Suppressor macrophage treated with lipopolysaccharide for 1 hour (primary cell): ENCODE results near the gene FOXN3.
"Not testable (repeated sequence)": the region's sequence is repeated elsewhere in the genome, so short reads cannot be mapped to it uniquely, and the experiment has no call there.

Experiments used
- DNase-seq, 3 donors: peaks; one replicate each; pipeline ENCODE4 v3.0.0-alpha.2; 2020 to 2022

The FOXN3 gene

DNA sequence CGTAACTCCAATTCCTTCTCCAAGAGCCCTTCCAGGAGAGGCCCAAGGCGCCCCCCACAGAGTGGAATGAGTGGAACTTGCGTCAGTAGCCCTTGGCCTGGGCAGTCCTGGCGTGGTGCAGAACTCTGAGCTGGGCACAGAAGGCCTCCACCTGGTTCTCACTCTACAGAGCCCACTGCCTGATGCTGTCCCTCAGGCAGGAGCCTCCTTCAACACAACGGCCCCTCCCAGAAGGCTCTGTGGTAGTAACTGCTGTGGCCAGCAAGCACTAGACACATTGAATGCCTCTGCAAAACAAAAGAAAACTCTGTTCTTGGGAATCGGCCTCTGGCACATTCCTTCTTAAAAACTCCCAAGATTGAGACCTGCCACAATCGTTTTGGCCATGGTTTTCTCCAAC lies 258.9 kb downstream of the FOXN3 start:
- not testable (repeated sequence) for DNase-seq

GRCh38 chr14:89155491-89155890 lies 261.5 kb downstream of the FOXN3 start:
- DNase-seq = no peak

DNA sequence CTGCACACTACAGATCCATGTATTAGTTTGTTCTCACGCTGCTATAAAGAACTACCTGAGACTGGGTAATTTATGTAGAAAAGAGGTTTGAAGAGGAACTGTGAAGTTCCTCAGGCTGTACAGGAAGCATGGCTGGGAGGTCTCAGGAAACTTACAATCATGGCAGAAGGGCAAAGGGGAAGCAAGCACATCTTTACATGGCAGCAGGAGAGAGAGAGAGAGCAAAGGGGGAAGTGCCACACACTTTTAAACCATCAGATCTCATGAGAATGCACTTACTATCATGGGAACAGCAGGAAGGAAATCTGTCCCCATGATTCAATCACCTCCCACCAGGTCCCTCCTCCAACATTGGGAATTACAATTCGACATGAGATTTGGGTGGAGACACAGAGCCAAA lies 265.3 kb downstream of the FOXN3 start:
- not testable (repeated sequence) for DNase-seq

DNA sequence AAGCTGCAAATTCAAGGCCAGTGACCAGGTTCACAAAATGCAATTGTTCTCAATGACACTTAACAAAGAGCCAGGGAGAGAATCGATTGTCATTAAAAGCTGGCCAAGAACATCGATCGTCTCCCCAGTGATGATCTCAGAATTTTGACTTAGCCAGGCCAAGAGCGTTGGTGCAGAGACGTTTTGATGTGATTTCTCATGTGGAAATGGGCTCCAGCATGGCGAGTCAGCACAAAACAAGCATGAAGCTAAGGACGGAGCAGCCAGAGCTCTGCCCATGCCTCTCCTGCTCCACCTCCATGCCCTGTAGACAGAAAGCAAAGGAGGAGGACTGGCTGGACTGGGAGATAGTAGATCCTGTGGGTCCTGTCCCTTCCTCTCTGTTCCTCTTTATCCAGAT lies 270.8 kb downstream of the FOXN3 start:
- DNase-seq = no peak

- DNase-seq = no peak
These were observed 272.4 kb downstream of the FOXN3 start for GRCh38 chr14:89144642-89145041.

DNA sequence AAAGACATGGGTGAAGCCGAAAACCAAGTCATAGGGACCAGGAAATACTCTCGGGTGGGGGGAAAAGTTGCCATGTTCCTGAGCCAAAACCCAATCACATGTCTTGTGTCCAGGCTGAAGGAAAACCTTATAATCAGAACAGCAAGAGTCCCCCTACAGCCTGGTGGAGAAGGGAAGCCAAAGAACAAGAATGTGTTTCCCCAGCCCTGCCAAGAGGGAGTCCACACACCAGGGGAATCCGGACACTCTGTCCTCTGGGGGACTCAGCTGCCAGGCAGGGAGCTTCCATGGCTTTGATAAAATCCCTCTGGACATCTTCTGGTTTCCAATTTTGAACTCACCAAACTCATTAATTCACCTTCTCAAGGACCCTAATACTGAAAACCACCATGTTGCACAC lies 273.0 kb downstream of the FOXN3 start:
- no peak for DNase-seq

DNA sequence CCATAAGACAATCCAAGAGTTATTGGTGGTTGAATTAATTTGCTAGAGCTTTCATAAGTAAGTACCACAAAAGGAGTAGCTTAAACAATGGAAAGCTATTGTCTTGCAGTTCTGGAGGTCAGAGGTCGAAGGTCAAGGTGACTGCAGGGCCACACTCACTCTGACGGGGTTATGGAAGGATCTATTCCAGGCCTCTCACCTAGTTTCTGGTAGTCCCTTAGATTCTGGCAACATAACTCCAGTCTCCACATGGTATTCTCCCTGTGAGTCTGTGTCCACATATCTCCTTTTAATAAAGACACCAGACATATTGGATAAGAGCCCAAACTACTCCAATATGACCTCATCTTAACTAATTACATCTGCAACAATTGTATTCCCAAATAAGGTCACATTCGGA lies 273.4 kb downstream of the FOXN3 start:
- DNase-seq = no peak

GRCh38 chr14:89142366-89142765 lies 274.7 kb downstream of the FOXN3 start:
- no peak for DNase-seq

DNA sequence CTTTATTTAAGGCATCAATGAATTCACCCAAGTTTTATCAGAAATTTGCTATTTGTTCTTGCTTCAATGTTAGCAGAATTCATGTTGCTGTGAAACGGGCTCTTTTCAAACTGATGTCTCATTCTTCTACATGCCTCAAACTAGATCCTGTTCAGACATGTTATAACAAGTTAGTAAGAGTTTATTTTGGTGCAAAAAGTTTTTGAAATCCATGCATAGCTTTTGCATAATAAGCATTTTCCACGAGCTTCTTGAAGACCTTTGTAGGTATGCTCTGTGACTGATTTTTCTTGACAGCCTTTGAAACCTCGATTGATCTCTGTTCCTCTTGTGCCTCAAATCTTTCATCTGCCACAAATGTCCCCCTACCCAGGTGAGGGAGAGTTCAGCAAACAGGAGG lies 275.2 kb downstream of the FOXN3 start:
- no peak for DNase-seq

DNA sequence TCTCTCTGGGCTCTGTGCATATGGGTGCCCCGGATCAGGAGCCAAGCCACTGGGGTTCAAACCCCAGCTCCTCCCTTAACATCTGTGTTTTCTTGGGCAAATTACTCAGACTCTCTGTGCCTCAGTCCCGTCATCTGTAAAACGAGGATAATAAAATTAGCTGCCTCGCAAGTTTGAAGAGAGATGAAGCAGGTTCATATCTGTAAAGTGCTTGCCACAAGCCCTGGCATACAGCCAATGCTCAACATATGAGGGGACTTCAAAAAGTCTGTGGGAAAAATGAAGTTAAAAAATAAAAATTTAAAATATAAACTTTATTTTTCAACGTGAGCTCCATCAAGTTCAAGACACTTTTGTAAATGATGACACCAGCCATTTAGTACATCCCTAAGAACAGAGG lies 276.7 kb downstream of the FOXN3 start:
- no peak for DNase-seq

- no peak for DNase-seq
These were observed 277.4 kb downstream of the FOXN3 start for GRCh38 chr14:89139404-89140247.

- no peak for DNase-seq
These were observed 278.2 kb downstream of the FOXN3 start for GRCh38 chr14:89138846-89139245.

DNA sequence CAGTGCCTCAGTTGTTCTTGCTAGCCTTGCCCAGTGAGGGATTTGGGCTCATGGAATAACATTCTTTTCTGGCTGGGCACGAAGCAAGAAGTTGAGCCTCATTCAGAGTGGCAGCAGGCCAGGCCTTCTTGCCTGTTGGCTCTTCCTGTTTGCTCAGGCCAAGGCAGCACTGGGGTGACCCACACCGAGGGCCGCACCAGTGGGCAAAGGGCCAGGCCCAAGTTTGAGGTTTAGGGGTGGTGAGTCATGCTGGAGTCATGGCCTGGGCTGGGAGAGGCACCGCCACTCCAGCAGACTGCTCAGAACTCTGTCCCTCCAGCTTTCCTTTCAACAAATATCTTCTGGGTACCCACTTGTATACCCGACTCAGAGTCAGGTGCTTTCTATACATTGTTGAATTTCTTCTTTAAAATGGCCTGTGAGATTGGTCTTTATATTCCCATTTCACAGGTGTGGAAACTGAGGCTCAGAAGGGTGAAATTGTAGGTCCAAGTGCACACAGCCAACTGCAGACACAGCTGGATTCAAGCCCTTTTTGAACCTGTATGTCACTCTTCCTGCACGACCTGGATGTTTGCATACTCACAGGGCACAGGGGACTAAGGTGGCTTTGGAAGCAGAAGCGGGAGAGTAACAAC lies 279.4 kb downstream of the FOXN3 start:
- DNase-seq = peak; percentile 89 to 91 (median 90)

GRCh38 chr14:89136587-89136986 lies 280.4 kb downstream of the FOXN3 start:
- no peak for DNase-seq

DNA sequence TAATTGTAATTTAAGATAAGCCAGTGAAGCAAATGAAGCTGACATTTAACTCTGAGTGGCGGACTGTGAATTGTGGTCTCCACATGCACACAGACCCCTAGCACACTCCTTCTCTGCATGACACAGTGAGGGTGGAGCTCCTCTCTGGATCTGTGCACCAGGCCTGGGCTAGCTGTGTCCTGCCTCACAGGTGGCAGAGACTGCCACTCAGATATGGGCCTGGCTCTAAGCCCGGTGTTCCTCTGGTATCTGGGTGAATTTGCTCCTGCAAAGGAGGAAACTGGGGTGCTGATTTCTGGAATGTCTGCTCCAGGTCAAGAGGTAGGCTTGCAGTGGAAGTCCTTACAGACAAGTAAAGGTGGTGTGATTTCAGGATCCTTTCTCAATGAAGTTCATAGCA lies 282.4 kb downstream of the FOXN3 start:
- DNase-seq = no peak

GRCh38 chr14:89131004-89131750 lies 285.9 kb downstream of the FOXN3 start:
- DNase-seq = peak in 2 of 3 donors; percentile 21 to 26

GRCh38 chr14:89129570-89129969 lies 287.5 kb downstream of the FOXN3 start:
- DNase-seq = no peak

GRCh38 chr14:89128311-89129026 lies 288.6 kb downstream of the FOXN3 start:
- no peak for DNase-seq

GRCh38 chr14:89126461-89126860 lies 290.6 kb downstream of the FOXN3 start:
- no peak for DNase-seq

DNA sequence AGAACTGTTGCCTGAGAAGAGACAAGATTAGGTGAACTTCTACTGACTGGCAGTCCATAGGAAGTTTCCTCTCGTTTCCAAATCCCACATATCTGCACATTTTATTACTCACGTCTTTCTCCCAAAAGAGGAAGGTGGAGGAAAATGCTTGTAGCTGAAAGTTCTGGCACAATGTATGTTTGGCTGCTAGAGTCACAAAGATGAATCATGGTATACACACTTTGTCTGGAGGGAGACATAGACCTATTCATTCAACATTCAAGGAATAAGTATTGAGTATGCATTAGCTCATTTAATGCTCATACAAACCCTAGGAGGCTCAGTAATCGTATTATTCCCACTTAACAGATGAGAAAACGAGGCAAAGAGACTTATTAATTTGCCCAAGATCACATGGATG lies 291.8 kb downstream of the FOXN3 start:
- no peak for DNase-seq

GRCh38 chr14:89123851-89124250 lies 293.2 kb downstream of the FOXN3 start:
- no peak for DNase-seq

- no peak for DNase-seq
These were observed 293.8 kb downstream of the FOXN3 start for GRCh38 chr14:89123215-89123614.

GRCh38 chr14:89121968-89122620 lies 294.9 kb downstream of the FOXN3 start:
- DNase-seq = no peak
